GM19328 (cell line): ENCODE data around the gene RFX8.

Experiments used
- ATAC-seq: cut with Tn5 transposase; IDR thresholded peaks from one replicate; pipeline ENCODE4 v1.9.1; 2021; ENCODE audit warnings: mild to moderate bottlenecking, moderate library complexity; ENCODE audit not compliant: unreplicated experiment

The RFX8 gene

GRCh38 chr2:101386599-101387150 is 88.2 kb downstream of the RFX8 start:
- no peak for ATAC-seq

GRCh38 chr2:101383016-101383541 is 91.8 kb downstream of the RFX8 start:
- ATAC-seq, result no peak

- ATAC-seq, result no peak
Observed at GRCh38 chr2:101382442-101382841, 92.5 kb downstream of the RFX8 start.

GRCh38 chr2:101380376-101380775 is 94.5 kb downstream of the RFX8 start:
- ATAC-seq, result no peak

- no peak for ATAC-seq
Observed at GRCh38 chr2:101379091-101379490, 95.8 kb downstream of the RFX8 start.

- no peak for ATAC-seq
Observed at GRCh38 chr2:101375653-101376052, 99.3 kb downstream of the RFX8 start.

- ATAC-seq, result no peak
Observed at GRCh38 chr2:101374821-101375561, 99.9 kb downstream of the RFX8 start.

- no peak for ATAC-seq
Observed at GRCh38 chr2:101372792-101373191, 102.1 kb downstream of the RFX8 start.

- no peak for ATAC-seq
Observed at GRCh38 chr2:101371636-101372035, 103.3 kb downstream of the RFX8 start.

GRCh38 chr2:101369100-101369499 is 105.8 kb downstream of the RFX8 start:
- no peak for ATAC-seq

GRCh38 chr2:101368376-101368775 is 106.5 kb downstream of the RFX8 start:
- ATAC-seq, result no peak

- ATAC-seq, result no peak
Observed at GRCh38 chr2:101367508-101367907, 107.4 kb downstream of the RFX8 start.

- ATAC-seq, result no peak
Observed at GRCh38 chr2:101364878-101365277, 110.0 kb downstream of the RFX8 start.

- no peak for ATAC-seq
Observed at GRCh38 chr2:101362777-101363176, 112.1 kb downstream of the RFX8 start.

GRCh38 chr2:101362316-101362715 is 112.6 kb downstream of the RFX8 start:
- ATAC-seq, result no peak

GRCh38 chr2:101361522-101361921 is 113.4 kb downstream of the RFX8 start:
- no peak for ATAC-seq

GRCh38 chr2:101361121-101361520 is 113.8 kb downstream of the RFX8 start:
- ATAC-seq, result no peak

- no peak for ATAC-seq
Observed at GRCh38 chr2:101360232-101360631, 114.7 kb downstream of the RFX8 start.

GRCh38 chr2:101359410-101359954 is 115.4 kb downstream of the RFX8 start:
- ATAC-seq, result no peak

GRCh38 chr2:101357376-101357775 is 117.5 kb downstream of the RFX8 start:
- ATAC-seq, result no peak

- ATAC-seq, result no peak
Observed at GRCh38 chr2:101356521-101356920, 118.4 kb downstream of the RFX8 start.

- ATAC-seq, result no peak
Observed at GRCh38 chr2:101356055-101356454, 118.9 kb downstream of the RFX8 start.
